K562 (cell line): ENCODE data around the gene NEMF. TPM values are rescaled to one million over a fixed set of nuclear protein-coding genes. Genes with fewer than 3 reads are reported as not detected.

Source experiments
- EWSR1 ChIP-seq: fragments of 450-650 bp; IDR thresholded peaks from 2 replicates; pipeline ENCODE4 v1.6.1; 2018; ENCODE audit warnings: borderline replicate concordance, mild to moderate bottlenecking, low read depth, moderate library complexity; ENCODE audit not compliant: partially characterized antibody
- MEF2A ChIP-seq: IDR thresholded peaks from 2 replicates; pipeline ENCODE4 v1.6.1; 2011; ENCODE audit warnings: low read depth, mild to moderate bottlenecking, low read length, moderate library complexity; ENCODE audit not compliant: control insufficient read depth
- NR1H2 ChIP-seq: sonication (generic); formaldehyde crosslinking; IDR thresholded peaks from 2 replicates; pipeline ENCODE4 v1.4.0; 2020; ENCODE audit warnings: mild to moderate bottlenecking, missing genetic modification reagents
- NR4A1 ChIP-seq, 2 experiments: fragments of 250-450 bp in 1 of 2; fragments of 450-650 bp in 1 of 2; sonication (Bioruptor Pico) in 1 of 2; IDR thresholded peaks; 2 replicates each; pipeline versions ENCODE4 v1.4.0 to v1.6.1; 2016 to 2020; ENCODE audit warnings: mild to moderate bottlenecking in 2 of 2, missing compliant biosample characterization in 1 of 2, missing genetic modification characterization in 1 of 2, moderate library complexity in 1 of 2
- PURB ChIP-seq: sonication (generic); formaldehyde crosslinking; IDR thresholded peaks from 2 replicates; pipeline ENCODE4 v1.9.0; 2021; ENCODE audit warnings: low read depth, mild to moderate bottlenecking, missing genetic modification reagents
- SMAD1 ChIP-seq: fragments of 150-350 bp; IDR thresholded peaks from 2 replicates; pipeline ENCODE4 v1.6.1; 2014; ENCODE audit warnings: low read length, low read depth; ENCODE audit not compliant: partially characterized antibody
- SRSF3 ChIP-seq: fragments of 200-400 bp; formaldehyde crosslinking; IDR thresholded peaks from 2 replicates; pipeline ENCODE4 v1.6.1; 2016; ENCODE audit warnings: mild to moderate bottlenecking, low read length, moderate library complexity; ENCODE audit not compliant: insufficient read depth
- TAF15 ChIP-seq: fragments of 200-400 bp; formaldehyde crosslinking; IDR thresholded peaks from 2 replicates; pipeline ENCODE4 v1.6.1; 2017; ENCODE audit warnings: mild to moderate bottlenecking, low read depth, low read length, moderate library complexity
- ZBTB1 ChIP-seq: sonication (generic); formaldehyde crosslinking; IDR thresholded peaks from 2 replicates; pipeline ENCODE4 v1.8.1; 2023; ENCODE audit warnings: missing genetic modification reagents, low read depth, mild to moderate bottlenecking, borderline replicate concordance
- ZNF146 ChIP-seq: IDR thresholded peaks from one replicate; pipeline ENCODE4 v1.6.1; 2018; ENCODE audit warnings: missing compliant biosample characterization; ENCODE audit not compliant: unreplicated experiment
- ZNF354B ChIP-seq: fragments of 250-450 bp; sonication (Bioruptor Pico); IDR thresholded peaks from 2 replicates; pipeline ENCODE4 v1.4.0; 2020
- polyA plus RNA-seq, 8 experiments: library from polyadenylated mRNA; depleted of rRNA in 4 of 8; stranded (reverse) in 5 of 8; unstranded in 3 of 8; fragments of >200 nt; fragmentation: Nextera tagmentation in 2 of 8; fragmentation: Illumina TruSeq in 1 of 8; extraction: Ambion mirVana in 2 of 8; extraction: Trizol in 1 of 8; gene quantifications; 2 replicates each; pipeline versions ENCODE4 v1.2.1 to v1.2.3, GENCODE V29; 2011 to 2014; ENCODE audit warnings: inconsistent platforms in 1 of 8, missing spikeins in 1 of 8
- total RNA-seq, 7 experiments: library from RNA; depleted of rRNA in 6 of 7; stranded (reverse); fragments of >200 nt in 6 of 7; fragmentation: Illumina TruSeq in 2 of 7; extraction: Trizol in 2 of 7; gene quantifications; 2 replicates each; pipeline versions ENCODE4 v1.2.1 to v1.2.3, GENCODE V29; 2011 to 2021; ENCODE audit warnings: low replicate concordance in 1 of 7
- TF ChIP-seq, protein P1 (sequence below): fragments of 450-650 bp; formaldehyde crosslinking; conservative IDR thresholded peaks from 2 replicates; pipeline ENCODE4 v1.4.0; 2022; ENCODE audit warnings: mild to moderate bottlenecking, missing genetic modification characterization
- TF ChIP-seq, protein P2 (sequence below): sonication (generic); formaldehyde crosslinking; IDR thresholded peaks from 2 replicates; pipeline ENCODE4 v1.8.0; 2023; ENCODE audit warnings: missing genetic modification reagents, mild to moderate bottlenecking, borderline replicate concordance
- TF ChIP-seq, protein P3 (sequence below): fragments of 200-800 bp; sonication (Bioruptor generic); IDR thresholded peaks from 2 replicates; pipeline ENCODE4 v1.6.1; 2016; ENCODE audit warnings: missing genetic modification characterization, missing compliant biosample characterization

Gene NEMF
- total and polyA plus RNA-seq, 9 of the 15 experiments (the other 6 are each of a cell fraction or from before 2014, with no cell fraction given) = 38.8 to 94.4 (median 61.0) TPM

DNA sequence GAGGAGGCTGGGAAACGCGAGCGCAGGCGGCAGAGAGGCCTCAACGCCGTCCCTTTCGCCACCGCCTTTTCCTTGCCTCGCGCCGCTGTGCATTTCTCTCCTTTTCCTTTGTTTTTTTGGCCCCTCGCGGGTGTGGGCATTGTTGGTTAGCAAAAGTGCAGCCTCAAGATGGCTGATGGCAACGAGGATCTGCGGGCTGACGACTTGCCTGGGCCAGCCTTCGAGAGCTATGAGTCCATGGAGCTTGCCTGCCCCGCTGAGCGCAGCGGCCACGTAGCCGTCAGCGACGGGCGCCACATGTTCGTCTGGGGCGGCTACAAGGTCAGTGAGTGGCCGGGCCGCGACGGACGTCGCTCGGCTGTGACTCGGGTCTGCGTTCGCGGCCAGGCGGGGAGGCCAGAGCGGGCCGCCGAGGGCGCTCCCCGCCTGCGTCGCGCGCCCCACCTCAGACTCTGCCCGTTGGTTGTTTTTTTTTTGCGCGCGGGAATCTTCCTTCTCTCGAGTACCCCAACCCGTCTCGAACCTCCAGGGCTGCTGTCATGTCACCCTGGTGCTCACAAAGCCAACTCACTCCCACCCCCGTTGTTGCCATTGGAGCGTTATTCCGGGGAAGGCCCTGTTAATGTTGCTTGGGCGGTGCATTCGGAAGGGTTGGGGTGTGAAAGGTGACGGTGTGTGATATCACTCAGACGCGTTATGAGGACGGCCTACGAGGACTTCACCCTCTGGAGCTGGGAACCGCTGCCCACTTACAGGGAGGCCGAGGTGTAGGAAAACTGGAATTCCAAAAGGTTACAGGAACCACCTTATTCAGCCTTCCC lies 84.1 kb downstream of the NEMF start (continued):
- TF ChIP-seq, protein P1, sequence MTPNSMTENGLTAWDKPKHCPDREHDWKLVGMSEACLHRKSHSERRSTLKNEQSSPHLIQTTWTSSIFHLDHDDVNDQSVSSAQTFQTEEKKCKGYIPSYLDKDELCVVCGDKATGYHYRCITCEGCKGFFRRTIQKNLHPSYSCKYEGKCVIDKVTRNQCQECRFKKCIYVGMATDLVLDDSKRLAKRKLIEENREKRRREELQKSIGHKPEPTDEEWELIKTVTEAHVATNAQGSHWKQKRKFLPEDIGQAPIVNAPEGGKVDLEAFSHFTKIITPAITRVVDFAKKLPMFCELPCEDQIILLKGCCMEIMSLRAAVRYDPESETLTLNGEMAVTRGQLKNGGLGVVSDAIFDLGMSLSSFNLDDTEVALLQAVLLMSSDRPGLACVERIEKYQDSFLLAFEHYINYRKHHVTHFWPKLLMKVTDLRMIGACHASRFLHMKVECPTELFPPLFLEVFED (CRISPR knock-in tag) = no peak
- TF ChIP-seq TAF15 = no peak
- no peak for TF ChIP-seq MEF2A
- no peak for TF ChIP-seq SRSF3
- TF ChIP-seq ZBTB1 = 0 out of 2 replicates have a peak, but pooled peaks have one; percentile 66
- TF ChIP-seq EWSR1 = no peak
- no peak for TF ChIP-seq ZNF354B (CRISPR knock-in tag)
- TF ChIP-seq, protein P2, sequence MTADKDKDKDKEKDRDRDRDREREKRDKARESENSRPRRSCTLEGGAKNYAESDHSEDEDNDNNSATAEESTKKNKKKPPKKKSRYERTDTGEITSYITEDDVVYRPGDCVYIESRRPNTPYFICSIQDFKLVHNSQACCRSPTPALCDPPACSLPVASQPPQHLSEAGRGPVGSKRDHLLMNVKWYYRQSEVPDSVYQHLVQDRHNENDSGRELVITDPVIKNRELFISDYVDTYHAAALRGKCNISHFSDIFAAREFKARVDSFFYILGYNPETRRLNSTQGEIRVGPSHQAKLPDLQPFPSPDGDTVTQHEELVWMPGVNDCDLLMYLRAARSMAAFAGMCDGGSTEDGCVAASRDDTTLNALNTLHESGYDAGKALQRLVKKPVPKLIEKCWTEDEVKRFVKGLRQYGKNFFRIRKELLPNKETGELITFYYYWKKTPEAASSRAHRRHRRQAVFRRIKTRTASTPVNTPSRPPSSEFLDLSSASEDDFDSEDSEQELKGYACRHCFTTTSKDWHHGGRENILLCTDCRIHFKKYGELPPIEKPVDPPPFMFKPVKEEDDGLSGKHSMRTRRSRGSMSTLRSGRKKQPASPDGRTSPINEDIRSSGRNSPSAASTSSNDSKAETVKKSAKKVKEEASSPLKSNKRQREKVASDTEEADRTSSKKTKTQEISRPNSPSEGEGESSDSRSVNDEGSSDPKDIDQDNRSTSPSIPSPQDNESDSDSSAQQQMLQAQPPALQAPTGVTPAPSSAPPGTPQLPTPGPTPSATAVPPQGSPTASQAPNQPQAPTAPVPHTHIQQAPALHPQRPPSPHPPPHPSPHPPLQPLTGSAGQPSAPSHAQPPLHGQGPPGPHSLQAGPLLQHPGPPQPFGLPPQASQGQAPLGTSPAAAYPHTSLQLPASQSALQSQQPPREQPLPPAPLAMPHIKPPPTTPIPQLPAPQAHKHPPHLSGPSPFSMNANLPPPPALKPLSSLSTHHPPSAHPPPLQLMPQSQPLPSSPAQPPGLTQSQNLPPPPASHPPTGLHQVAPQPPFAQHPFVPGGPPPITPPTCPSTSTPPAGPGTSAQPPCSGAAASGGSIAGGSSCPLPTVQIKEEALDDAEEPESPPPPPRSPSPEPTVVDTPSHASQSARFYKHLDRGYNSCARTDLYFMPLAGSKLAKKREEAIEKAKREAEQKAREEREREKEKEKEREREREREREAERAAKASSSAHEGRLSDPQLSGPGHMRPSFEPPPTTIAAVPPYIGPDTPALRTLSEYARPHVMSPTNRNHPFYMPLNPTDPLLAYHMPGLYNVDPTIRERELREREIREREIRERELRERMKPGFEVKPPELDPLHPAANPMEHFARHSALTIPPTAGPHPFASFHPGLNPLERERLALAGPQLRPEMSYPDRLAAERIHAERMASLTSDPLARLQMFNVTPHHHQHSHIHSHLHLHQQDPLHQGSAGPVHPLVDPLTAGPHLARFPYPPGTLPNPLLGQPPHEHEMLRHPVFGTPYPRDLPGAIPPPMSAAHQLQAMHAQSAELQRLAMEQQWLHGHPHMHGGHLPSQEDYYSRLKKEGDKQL (CRISPR knock-in tag) = no peak
- TF ChIP-seq PURB (CRISPR knock-in tag) = no peak
- TF ChIP-seq NR1H2 = 0 out of 2 replicates have a peak, but pooled peaks have one; percentile 66
- no peak for TF ChIP-seq ZNF146 (CRISPR knock-in tag)
- TF ChIP-seq NR4A1 (CRISPR knock-in tag; IDR thresholded peaks at IDR 0.05) = no peak
- no peak for TF ChIP-seq NR4A1 (tag; IDR thresholded peaks at IDR 0.05)
- TF ChIP-seq, protein P3, sequence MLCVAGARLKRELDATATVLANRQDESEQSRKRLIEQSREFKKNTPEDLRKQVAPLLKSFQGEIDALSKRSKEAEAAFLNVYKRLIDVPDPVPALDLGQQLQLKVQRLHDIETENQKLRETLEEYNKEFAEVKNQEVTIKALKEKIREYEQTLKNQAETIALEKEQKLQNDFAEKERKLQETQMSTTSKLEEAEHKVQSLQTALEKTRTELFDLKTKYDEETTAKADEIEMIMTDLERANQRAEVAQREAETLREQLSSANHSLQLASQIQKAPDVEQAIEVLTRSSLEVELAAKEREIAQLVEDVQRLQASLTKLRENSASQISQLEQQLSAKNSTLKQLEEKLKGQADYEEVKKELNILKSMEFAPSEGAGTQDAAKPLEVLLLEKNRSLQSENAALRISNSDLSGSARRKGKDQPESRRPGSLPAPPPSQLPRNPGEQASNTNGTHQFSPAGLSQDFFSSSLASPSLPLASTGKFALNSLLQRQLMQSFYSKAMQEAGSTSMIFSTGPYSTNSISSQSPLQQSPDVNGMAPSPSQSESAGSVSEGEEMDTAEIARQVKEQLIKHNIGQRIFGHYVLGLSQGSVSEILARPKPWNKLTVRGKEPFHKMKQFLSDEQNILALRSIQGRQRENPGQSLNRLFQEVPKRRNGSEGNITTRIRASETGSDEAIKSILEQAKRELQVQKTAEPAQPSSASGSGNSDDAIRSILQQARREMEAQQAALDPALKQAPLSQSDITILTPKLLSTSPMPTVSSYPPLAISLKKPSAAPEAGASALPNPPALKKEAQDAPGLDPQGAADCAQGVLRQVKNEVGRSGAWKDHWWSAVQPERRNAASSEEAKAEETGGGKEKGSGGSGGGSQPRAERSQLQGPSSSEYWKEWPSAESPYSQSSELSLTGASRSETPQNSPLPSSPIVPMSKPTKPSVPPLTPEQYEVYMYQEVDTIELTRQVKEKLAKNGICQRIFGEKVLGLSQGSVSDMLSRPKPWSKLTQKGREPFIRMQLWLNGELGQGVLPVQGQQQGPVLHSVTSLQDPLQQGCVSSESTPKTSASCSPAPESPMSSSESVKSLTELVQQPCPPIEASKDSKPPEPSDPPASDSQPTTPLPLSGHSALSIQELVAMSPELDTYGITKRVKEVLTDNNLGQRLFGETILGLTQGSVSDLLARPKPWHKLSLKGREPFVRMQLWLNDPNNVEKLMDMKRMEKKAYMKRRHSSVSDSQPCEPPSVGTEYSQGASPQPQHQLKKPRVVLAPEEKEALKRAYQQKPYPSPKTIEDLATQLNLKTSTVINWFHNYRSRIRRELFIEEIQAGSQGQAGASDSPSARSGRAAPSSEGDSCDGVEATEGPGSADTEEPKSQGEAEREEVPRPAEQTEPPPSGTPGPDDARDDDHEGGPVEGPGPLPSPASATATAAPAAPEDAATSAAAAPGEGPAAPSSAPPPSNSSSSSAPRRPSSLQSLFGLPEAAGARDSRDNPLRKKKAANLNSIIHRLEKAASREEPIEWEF (CRISPR knock-in tag) = no peak
- TF ChIP-seq SMAD1 = no peak
